ENCODE data around the gene RPL19. TPM values are rescaled to one million over a fixed set of nuclear protein-coding genes. Genes with fewer than 3 reads are reported as not detected.

Gene RPL19
- total RNA-seq, 2 donors from 2014 or later: 1,084 to 1,135 TPM

Other genes with a start within 250 kb of the RPL19 start
- not detected for gene FBXO47, start 232.9 kb upstream of the RPL19 start, total RNA-seq
- 10 to 100 TPM; 16.0 to 27.2 TPM for gene PLXDC1, start 48.6 kb upstream of the RPL19 start, total RNA-seq
- not detected for gene ARL5C, start 34.1 kb upstream of the RPL19 start, total RNA-seq
- 10 to 100 TPM in 1 of 2 donors, 1 to 10 TPM in 1; 8.8 to 11.3 TPM for gene CACNB1, start 2.6 kb upstream of the RPL19 start, total RNA-seq
- gene STAC2, start 25.7 kb downstream of the RPL19 start, total RNA-seq: 1 to 10 TPM in 1 of 2 donors, under 1 TPM in 1; 0.71 to 1.2 TPM
- 10 to 100 TPM; 13.7 to 15.4 TPM for gene FBXL20, start 201.3 kb downstream of the RPL19 start, total RNA-seq